Posterior vena cava (tissue), 2 donors: ENCODE results near the gene NPTX2. TPM values are rescaled to one million over a fixed set of nuclear protein-coding genes. Genes with fewer than 3 reads are reported as not detected.
"Not testable (repeated sequence)": the region's sequence is repeated elsewhere in the genome, so short reads cannot be mapped to it uniquely, and the experiment has no call there.

ENCODE experiments used
- DNase-seq: peaks from one replicate; pipeline ENCODE4 v3.0.0-alpha.2; 2020; ENCODE audit warnings: low spot score
- intact Hi-C, 2 donors: fragments of 100-400 bp; cut with DNase I; formaldehyde crosslinking; loops; one replicate each; pipeline versions ENCODE4 v1.14.1 to v1.14.2; 2022 to 2023
- long read RNA-seq, 2 donors: library from polyadenylated mRNA; unstranded; transcript quantifications; one replicate each; pipeline ENCODE4 v2.0.0, GENCODE V29; 2020 to 2021
- total RNA-seq, 2 donors: library from RNA; stranded (reverse); fragmentation: NEBNext Ultra II Directional; extraction: Animal tissue kit (Norgen Biotek cat#: 25700); gene quantifications; one replicate each; pipeline ENCODE4 v1.2.1, GENCODE V29; 2021
- donor health status: DM: yes; HTN: yes; CAD: no.
- donor health status: DM: yes; HTN: yes; CAD: no.

The NPTX2 gene
- total RNA-seq: 1 to 10 TPM; 1.8 to 3.3 TPM
- long read RNA-seq, donor 1, partial matches to known transcripts: 1 of 1 reads
- long read RNA-seq, donor 1, other reads (novel, unspliced or antisense): 0 of 1 reads
- long read RNA-seq, donor 2, partial matches to known transcripts: 2 of 2 reads
- long read RNA-seq, donor 2, other reads (novel, unspliced or antisense): 0 of 2 reads

DNA sequence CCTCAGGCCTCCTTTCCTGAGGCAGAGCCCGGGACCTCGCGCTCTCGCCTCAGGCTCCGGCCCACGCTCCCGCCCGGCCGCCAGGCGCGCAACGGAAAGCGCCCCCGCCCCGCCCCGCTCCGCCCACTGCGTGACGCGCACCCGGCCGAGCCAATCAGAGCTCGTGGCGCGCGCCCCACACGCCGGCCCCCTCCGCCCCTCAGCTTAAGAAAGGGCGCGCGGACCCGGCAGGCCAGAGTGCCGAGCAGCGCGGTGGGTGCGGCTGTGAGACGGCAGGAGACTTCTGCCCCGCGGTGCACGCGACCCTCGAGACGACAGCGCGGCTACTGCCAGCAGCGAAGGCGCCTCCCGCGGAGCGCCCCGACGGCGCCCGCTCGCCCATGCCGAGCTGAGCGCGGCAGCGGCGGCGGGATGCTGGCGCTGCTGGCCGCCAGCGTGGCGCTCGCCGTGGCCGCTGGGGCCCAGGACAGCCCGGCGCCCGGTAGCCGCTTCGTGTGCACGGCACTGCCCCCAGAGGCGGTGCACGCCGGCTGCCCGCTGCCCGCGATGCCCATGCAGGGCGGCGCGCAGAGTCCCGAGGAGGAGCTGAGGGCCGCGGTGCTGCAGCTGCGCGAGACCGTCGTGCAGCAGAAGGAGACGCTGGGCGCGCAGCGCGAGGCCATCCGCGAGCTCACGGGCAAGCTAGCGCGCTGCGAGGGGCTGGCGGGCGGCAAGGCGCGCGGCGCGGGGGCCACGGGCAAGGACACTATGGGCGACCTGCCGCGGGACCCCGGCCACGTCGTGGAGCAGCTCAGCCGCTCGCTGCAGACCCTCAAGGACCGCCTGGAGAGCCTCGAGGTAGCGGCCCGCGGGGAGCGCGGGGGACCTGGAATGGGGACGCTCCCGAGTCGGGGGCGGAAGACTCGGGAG is at the start of gene NPTX2:
TSS of gene NPTX2 (plus strand) at position 235 of the 909 bp plus-strand sequence. CDS start at position 412, 177 bp downstream.
- no peak for DNase-seq
- intact Hi-C loops: no loop called here

GRCh38 chr7:98567991-98568390 is 49.1 kb upstream of the NPTX2 start:
- DNase-seq: no peak
- intact Hi-C loops: no loop called here

- intact Hi-C loops: no loop called here
- peak; percentile 70 for DNase-seq
Measured at GRCh38 chr7:98568891-98569290, 48.2 kb upstream of the NPTX2 start.

DNA sequence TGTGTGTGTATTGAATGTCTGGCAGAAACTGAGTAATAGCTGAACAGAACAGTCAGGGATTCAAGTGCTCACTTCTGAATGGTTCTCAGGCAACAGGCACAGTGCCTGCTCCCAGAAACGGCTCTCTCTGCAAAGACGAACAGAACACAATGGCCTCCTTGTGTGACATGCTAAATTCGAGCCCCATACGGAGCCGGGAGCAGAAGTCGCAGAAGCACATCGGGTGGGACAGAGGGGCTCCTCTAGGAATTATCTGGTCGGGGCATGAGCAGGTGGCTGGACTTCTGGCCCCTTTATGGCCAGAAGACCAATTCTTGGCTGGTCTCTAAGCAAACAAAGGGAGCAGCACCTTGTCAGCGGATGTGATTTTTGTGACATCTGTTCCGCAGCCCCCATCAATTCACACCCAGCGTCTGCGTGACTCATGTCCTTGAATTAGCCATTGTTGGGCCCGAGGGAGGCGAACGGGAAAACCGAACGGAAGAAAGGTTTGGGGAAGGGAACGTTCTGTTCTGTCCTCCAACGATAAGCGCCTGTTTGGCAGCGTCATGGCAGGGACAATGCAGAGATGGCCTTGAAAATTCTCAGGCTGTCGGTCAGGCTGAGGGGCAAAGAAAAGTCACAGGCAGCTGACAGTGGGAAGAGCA is 47.3 kb upstream of the NPTX2 start:
- intact Hi-C loops: no loop called here
- no peak for DNase-seq

DNA sequence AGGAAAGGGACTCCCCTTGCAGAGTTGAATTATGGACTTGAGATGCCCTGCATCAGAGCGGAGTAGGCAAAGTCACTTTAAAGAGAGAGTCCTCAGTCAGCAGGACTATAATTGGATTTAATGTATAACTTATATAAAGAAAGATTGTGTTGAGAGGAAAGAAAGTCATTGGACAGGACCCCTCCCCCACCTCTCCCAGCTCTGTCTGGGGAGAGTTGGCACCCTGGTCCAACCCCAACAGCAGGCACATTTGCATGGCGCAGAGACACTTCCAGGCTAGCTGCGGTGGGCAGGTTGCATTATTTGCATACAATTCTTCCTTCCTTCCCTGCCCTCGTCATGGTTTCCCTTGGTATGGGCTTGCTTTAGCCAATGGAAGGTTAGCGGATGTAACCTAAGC is 46.1 kb upstream of the NPTX2 start:
- intact Hi-C loops: no loop called here
- no peak for DNase-seq

DNA sequence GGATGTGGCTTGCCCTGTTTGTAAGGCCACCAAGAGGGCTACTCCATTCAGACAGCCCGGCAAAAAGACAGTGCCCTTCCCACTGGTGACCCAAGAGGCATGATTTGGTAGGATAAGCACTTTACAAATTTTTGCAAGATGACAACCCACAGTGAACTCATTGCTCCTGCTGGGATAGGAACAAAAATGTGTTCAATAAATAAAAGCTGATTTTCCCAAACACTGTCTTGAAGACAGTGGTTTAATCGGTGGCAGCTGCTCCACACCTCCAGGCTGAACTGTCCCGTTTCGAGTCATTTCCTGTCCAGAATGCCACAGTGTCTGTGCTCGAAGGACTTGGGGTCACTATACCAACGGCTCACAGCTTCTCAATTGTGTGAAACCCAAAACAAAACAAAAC is 45.1 kb upstream of the NPTX2 start:
- no peak for DNase-seq
- intact Hi-C loops: no loop called here

DNA sequence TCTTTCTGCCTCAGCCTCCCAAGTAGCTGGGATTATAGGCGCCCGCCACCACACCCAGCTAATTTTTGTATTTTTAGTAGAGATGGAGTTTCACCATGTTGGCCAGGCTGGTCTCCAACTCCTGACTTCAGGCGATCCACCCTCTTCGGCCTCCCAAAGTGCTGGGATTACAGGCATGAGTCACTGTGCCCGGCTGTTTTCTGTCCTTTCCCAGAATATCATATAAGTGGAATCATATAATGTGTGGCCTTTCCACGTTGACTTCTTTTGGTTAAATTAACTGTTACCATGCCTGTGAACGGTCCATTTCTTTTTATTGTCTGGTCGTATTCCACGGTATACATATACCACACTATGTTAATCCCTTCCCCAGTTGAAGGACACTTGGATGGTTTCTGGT is 44.4 kb upstream of the NPTX2 start:
- DNase-seq, intact Hi-C loops: not testable (repeated sequence)

GRCh38 chr7:98573816-98574215 is 43.3 kb upstream of the NPTX2 start:
- intact Hi-C loops: no loop called here
- no peak for DNase-seq

- intact Hi-C loops: no loop called here
- DNase-seq: no peak
Measured at GRCh38 chr7:98575878-98576277, 41.2 kb upstream of the NPTX2 start.

GRCh38 chr7:98584830-98585229 is 32.3 kb upstream of the NPTX2 start:
- no peak for DNase-seq
- intact Hi-C loops: no loop called here

GRCh38 chr7:98591926-98592325 is 25.2 kb upstream of the NPTX2 start:
- intact Hi-C loops: no loop called here

GRCh38 chr7:98594348-98594747 is 22.7 kb upstream of the NPTX2 start:
- intact Hi-C loops: no loop called here
- DNase-seq: no peak

More at GRCh38 chr7:98591926-98592325, 25.2 kb upstream of the NPTX2 start:
- DNase-seq: no peak

DNA sequence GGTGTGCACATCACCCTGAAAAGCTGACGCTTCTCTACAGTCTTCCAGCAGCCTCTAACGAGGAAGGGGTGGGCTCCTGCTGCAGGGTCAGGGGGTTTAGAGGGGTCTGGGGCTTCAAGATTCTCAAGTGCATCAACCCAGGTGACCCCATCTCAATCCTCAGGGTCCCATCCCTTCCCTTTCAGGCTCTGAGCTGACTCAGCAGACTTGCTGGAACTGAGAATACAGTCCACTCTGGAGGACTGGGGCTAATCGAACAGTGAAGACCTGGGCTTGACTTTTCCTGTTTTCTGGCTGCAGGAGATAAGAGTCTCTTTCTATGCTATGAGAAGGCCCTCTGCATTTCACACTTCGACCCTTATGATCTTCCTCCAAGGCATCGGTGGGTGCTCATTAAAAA is 22.3 kb upstream of the NPTX2 start:
- intact Hi-C loops: no loop called here
- DNase-seq: no peak

DNA sequence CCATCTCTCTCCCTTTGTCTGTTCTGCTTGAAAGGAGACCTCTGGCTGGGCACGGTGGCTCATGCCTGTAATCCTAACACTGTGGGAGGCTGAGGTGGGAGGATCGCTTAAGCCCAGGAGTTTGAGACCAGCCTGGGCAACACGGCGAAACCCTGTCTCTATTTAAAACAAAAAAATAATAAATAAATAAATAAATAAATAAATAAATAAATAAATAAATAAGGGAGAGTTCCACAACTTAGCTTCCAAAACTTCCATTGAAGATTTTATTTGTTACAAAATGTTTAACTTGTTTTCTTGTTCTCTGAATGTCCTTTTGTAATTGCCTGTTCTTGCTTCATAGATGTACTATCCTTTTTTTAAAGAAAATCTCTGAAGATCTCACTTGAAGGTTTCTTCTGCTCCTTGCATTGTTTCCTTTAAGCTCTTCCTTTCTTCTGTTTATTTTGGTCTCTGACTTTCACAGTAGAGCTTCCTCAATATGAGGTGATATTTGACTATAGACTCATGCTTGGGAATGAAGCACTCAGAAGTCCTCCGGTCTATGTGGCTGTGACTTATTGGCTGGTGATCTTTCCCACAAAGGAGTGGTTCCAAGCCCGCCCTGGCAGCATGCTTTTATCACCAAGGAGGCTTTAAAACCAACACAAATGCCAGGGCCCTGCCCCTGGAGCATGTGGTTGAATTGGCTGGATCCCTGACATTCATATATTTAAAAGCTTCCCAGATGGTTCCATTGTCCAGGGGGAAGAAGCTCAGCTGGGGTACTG is 18.1 kb upstream of the NPTX2 start:
- intact Hi-C loops: loop anchor here in 1 of 2 donors (1.0 kb wide), 1 partner anchor 40 kb away; no protein-coding TSS in a partner anchor
- DNase-seq: no peak

DNA sequence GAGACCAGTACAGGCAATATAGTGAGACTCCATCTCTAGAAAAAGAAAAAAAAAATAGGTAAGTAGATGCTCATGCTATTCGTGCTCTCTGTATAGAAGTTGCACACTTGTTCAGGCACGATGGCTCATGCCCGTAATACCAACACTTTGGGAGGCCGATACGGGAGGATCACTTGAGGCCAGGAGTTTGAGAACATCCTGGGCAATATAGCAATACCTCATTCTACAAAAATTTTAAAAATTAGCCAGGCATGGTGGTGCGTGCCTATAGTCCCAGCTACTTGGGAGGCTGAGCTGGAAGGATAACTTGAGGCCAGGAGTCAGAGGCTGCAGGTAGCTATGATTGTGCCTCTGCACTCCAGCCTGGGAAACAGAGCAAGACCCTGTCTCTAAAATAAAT is 17.2 kb upstream of the NPTX2 start:
- DNase-seq: no peak
- intact Hi-C loops: no loop called here

DNA sequence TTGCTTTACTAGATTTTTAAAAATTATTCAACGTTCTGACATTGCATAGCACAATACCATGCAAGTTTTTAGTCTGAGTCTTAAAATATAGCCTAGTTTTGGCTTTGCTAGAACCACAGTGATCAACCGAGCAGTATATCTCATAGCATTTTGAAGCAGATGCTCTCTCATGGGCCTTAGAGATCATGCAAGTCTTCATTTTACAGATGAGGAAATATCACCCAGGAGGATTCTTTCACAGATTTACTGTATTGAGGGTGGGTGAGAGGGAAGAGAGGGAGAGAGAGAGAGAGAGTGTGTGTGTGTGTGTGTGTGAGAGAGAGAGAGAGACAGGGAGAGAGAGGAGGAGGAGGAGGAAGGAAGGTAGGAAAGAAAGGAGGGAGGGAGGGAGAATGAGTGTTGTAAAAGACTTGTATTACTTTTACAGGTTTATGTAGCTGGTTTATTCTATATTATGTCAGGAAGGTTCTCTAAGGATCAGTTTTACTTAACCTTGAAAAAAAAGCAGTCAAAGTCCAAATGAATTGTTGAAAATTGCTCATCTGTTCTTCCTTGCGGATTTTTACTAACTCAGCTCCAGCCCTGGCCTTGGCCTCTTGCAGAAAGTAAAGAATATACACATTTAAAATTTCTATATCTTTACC is 14.2 kb upstream of the NPTX2 start:
- intact Hi-C loops: no loop called here
- DNase-seq: no peak

- no peak for DNase-seq
- intact Hi-C loops: no loop called here
Measured at GRCh38 chr7:98603399-98603788, 13.7 kb upstream of the NPTX2 start.

- DNase-seq: no peak
- intact Hi-C loops: no loop called here
Measured at GRCh38 chr7:98613601-98614425, 3.3 kb upstream of the NPTX2 start.
